Measurements from ENCODE around the gene CSNK2A1.

DNA sequence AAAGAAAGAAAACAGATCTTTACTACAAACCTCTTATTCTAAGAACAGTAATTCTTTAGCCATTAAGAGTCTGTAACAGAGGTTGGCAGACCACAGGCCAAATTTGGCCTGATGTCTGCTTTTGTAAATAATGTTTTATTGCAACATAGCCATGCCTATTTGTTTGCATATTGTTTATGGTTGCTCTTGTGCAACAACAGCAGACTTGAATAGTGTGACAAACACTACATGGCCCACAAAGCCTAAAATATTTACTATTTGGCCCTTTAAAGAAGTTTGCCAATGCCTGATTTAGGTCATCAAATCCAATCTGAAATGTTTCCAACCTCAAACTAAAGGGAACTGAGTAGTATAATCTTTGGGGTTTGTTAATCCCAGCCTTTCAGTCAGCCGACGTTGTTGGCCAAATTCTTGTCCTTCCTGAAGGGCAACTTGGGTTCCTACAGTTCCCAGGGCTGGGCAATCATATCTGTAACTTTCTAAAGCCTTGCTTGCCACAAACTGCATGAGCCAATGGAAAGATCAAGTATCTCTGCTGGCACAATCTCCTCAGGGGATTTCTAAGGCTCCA, 47.4 kb downstream of the CSNK2A1 start:
- TF ChIP-seq, protein P1, sequence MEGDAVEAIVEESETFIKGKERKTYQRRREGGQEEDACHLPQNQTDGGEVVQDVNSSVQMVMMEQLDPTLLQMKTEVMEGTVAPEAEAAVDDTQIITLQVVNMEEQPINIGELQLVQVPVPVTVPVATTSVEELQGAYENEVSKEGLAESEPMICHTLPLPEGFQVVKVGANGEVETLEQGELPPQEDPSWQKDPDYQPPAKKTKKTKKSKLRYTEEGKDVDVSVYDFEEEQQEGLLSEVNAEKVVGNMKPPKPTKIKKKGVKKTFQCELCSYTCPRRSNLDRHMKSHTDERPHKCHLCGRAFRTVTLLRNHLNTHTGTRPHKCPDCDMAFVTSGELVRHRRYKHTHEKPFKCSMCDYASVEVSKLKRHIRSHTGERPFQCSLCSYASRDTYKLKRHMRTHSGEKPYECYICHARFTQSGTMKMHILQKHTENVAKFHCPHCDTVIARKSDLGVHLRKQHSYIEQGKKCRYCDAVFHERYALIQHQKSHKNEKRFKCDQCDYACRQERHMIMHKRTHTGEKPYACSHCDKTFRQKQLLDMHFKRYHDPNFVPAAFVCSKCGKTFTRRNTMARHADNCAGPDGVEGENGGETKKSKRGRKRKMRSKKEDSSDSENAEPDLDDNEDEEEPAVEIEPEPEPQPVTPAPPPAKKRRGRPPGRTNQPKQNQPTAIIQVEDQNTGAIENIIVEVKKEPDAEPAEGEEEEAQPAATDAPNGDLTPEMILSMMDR (conservative IDR thresholded peaks at IDR 0.05 in 1 of 2, IDR thresholded peaks at IDR 0.05 in 1 of 2; ENCODE audit: extremely low read depth in 1 of 2, insufficient read depth in 1 of 2, low read depth in 1 of 2, low read length in 2 of 2): no peak
- no peak for TF ChIP-seq EZH2 (IDR thresholded peaks at IDR 0.05; ENCODE audit: borderline replicate concordance, low read length)

All from mammary epithelial cell (primary cell).